ENCODE data around the gene PARD3. TPM values are rescaled to one million over a fixed set of nuclear protein-coding genes. Genes with fewer than 3 reads are reported as not detected.
A peak's percentile ranks its signal among the peaks of the same experiment; 100 is the strongest.

The PARD3 gene
- total RNA-seq, 2 donors from 2014 or later: 1.4 to 2.7 TPM

DNA sequence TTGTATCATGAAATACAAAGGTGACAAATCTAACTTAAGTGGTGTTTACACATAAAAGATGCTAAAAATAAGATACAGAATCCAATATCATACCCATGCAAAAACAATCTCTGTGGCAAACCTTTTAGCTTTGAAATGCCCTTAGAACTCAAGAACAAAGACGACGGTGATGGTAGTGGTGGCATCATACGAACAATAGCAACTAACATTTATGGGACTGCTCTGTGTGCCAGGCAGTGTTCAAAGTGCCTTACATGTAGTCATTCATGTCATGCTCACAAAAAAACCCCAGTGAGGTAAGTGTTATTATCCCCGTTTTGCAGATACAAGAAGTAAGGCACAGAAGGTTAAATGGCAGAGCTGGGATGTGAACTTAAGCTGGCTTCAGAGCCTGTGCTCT is 563.9 kb downstream of the PARD3 start:
- DNase-seq (ENCODE audit: low spot score in 2 of 2): no peak
- Mint-ChIP-seq H3K9me3 (no peaks in the 10 kb centered on the region), H3K36me3 (no peaks in the 10 kb centered on the region), H3K27ac (no peak overlapping the region)
- ATAC-seq: peak in 1 of 2 donors; percentile 52

DNA sequence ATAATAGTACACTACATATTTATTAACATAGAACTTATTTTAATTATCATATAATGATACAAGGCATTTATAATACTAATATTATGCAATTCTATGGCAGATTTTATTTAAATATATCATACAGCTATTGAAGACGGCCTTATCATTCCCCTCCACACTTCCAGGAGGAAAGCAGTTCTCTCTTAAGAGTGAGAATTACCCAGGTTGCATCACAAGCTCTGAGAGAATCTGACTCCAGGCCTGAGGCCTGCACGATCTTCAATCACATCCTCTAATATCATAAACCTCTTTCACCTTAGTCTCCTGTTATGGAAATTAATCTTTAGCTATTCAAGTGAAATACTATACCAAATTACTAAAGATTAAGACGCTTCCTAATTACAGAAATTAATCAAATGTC is 564.4 kb downstream of the PARD3 start:
- no peak overlapping the region for H3K27ac Mint-ChIP-seq
- ATAC-seq (no peak), DNase-seq (ENCODE audit: low spot score in 2 of 2) (no peak)
- no peaks in the 10 kb centered on the region for H3K9me3 Mint-ChIP-seq
- no peaks in the 10 kb centered on the region for H3K36me3 Mint-ChIP-seq

DNA sequence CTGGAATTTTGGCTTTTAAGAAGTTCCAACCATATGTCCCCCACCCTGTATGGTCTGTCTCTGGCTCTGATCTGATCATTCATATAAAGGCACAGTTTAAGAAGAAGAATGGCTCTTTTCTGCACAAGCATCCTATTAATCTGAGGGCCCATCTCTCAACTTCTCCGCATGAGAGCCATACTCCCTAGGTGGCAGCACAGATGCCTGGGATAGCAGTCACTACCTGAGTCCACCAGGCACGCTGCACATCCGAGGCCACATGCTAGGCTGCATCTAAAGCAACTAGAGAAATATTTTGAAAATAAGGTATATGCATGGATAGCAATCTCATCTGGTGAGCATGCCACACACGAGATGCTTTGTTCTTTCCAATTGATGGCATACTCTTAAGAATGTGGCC is 565.5 kb downstream of the PARD3 start:
- Mint-ChIP-seq H3K27ac (no peak overlapping the region), H3K9me3 (no peaks in the 10 kb centered on the region), H3K36me3 (no peaks in the 10 kb centered on the region)
- ATAC-seq: no peak
- no peak for DNase-seq (ENCODE audit: low spot score in 2 of 2)

- DNase-seq (ENCODE audit: low spot score in 2 of 2) (no peak), ATAC-seq (no peak)
- H3K9me3 Mint-ChIP-seq: no peaks in the 10 kb centered on the region
- no peak overlapping the region for H3K27ac Mint-ChIP-seq
- no peaks in the 10 kb centered on the region for H3K36me3 Mint-ChIP-seq
Measured at GRCh38 chr10:34247560-34247959, 567.5 kb downstream of the PARD3 start.

DNA sequence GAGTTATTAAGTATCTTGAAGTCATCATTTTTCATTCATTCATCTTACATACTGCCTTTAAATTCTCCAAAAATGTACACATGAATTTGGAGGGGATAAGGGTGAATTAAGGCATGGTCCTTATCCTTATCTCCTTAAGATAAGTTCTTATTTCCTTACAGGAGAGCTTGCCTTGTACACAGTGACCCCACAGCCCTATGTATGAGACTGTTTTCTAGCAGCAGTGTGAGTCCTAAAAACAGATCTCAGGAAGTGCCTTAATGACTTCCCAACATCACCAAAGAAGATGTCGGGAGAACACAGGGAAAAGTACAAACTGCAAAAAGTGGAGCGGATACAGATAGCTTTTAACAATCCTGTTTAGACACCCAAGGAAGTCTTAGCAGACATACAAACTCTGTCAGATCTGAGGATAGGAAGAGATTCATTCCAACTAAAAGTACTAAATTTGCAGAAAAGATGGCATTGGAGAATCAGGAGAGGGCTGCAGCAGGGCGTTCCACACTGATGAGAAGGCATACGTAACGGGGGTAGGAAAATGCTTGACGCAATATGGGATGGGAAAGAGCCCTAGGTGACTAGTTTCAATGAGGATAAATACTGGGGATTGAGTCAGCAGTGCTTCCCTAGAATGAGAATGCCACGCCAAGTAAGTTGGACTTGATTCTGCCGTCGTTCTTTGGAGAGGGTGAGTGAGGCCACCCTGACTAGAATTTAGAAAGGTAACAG is 570.2 kb downstream of the PARD3 start:
- ATAC-seq (no peak), DNase-seq (ENCODE audit: low spot score in 2 of 2) (no peak)
- H3K9me3 Mint-ChIP-seq: no peaks in the 10 kb centered on the region
- no peaks in the 10 kb centered on the region for H3K36me3 Mint-ChIP-seq
- H3K27ac Mint-ChIP-seq: no peak overlapping the region

DNA sequence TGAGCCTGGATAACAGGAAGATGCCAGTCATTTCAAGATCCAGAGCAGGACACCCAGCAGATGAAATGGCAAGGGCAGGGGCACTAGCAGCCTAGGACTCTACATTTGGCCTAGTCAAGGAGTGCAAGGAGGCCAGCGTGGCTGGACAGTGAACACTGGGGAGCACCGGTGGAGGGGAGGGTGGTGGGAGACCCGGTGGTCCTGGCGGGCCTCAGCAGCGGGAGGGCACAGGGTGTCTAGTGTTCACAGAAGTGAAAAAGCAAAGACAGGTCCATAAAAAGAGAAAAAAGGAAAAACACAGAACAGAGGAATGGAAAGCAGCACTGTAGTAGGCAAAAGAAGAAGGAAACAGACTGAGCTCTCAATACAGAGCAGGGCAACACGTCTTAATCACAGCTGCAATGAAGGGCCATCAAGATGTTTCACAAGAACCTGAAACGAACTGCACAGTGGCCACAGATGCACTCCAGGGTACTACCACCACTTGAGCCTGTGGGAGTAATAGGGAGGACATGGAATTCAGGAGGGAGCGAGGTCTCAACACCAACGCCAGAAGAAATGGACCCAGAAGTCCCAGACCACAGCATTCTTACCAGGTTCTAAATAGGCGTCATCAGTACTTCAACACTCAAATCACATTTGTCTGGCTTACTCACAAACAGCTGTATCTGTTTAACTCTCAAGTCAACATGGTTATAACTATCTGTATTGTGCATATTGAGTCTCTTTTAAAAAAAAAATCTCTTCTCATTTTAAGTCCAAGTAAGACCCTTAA is 573.7 kb downstream of the PARD3 start:
- ATAC-seq (no peak), DNase-seq (ENCODE audit: low spot score in 2 of 2) (no peak)
- H3K27ac Mint-ChIP-seq: no peak overlapping the region
- H3K9me3 Mint-ChIP-seq: no peaks in the 10 kb centered on the region
- H3K36me3 Mint-ChIP-seq: no peaks in the 10 kb centered on the region

DNA sequence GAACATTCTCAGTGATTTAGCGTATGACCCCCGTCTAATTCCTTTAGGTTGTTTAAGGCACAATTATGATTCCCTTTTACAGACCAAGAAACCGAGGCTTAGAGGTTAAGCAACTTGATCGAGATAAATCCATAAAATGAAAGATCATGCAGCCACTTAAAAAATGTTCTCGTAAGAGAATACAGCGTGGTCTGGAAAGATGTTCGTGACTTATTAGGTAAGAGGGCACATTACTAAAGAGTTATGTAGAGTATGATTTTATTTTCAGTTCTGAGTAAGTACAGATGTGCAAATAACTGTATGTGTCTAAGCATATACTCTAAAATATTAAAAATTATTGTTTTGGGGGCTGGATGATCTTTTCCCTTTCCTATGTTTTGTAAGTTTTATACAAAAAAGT is 575.1 kb downstream of the PARD3 start:
- ATAC-seq (no peak), DNase-seq (ENCODE audit: low spot score in 2 of 2) (no peak)
- H3K36me3 Mint-ChIP-seq: no peaks in the 10 kb centered on the region
- H3K27ac Mint-ChIP-seq: no peak overlapping the region
- H3K9me3 Mint-ChIP-seq: no peaks in the 10 kb centered on the region

DNA sequence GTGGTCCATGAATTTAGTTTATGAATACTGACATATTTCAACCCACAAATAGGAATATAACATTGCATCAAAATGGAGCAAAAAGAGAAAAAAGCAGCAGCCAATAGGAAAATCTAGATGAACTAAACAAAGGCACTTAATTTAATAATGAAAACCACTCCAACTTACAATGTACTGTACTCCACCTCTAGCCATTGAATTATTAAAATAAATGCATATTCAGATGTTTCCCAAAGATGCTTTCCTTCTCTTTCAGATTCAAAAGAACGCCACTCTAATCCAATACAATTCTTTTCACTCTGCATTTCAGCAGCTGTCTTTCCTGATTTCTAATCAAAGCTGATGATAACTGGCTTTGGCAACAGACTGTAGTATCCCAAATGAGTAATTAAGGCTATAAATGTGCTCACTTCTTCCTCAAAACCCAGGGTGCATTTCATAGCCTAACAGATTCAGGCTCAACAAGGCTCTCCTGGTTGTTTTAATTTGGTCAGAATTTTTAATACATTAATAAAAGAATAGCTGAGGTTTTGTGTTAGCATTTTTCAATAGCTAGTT is 577.1 kb downstream of the PARD3 start:
- ATAC-seq: no peak
- no peaks in the 10 kb centered on the region for H3K9me3 Mint-ChIP-seq
- no peak for DNase-seq (ENCODE audit: low spot score in 2 of 2)
- no peaks in the 10 kb centered on the region for H3K36me3 Mint-ChIP-seq
- no peak overlapping the region for H3K27ac Mint-ChIP-seq

DNA sequence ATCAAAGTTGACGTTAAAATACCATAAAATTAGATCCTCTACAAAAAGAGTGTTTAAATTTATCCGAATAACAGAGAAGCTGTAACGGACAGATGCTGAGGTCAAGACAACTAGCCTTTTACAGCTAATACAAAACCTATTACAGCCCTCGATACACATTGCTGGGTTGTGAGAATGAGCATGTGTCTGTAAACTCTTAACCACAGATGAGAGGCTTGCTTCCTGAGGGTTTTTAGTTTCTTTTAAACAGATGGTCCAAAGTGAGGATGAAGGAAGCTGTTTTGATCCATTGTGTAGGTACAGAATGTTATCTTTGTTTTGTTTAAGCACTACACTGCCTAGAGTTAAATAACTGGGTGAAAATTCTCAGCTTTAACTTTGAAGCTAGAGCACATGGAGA is 578.2 kb downstream of the PARD3 start:
- H3K9me3 Mint-ChIP-seq: no peaks in the 10 kb centered on the region
- ATAC-seq (no peak), DNase-seq (ENCODE audit: low spot score in 2 of 2) (no peak)
- no peaks in the 10 kb centered on the region for H3K36me3 Mint-ChIP-seq
- no peak overlapping the region for H3K27ac Mint-ChIP-seq

GRCh38 chr10:34235164-34235832 is 579.8 kb downstream of the PARD3 start:
- ATAC-seq: no peak
- DNase-seq (ENCODE audit: low spot score in 2 of 2): no peak
- no peak overlapping the region for H3K27ac Mint-ChIP-seq
- no peaks in the 10 kb centered on the region for H3K36me3 Mint-ChIP-seq
- H3K9me3 Mint-ChIP-seq: no peaks in the 10 kb centered on the region

- ATAC-seq: no peak
- Mint-ChIP-seq H3K9me3 (no peaks in the 10 kb centered on the region), H3K36me3 (no peaks in the 10 kb centered on the region), H3K27ac (no peak overlapping the region)
- DNase-seq (ENCODE audit: low spot score in 2 of 2): no peak
Measured at GRCh38 chr10:34232481-34232880, 582.6 kb downstream of the PARD3 start.

DNA sequence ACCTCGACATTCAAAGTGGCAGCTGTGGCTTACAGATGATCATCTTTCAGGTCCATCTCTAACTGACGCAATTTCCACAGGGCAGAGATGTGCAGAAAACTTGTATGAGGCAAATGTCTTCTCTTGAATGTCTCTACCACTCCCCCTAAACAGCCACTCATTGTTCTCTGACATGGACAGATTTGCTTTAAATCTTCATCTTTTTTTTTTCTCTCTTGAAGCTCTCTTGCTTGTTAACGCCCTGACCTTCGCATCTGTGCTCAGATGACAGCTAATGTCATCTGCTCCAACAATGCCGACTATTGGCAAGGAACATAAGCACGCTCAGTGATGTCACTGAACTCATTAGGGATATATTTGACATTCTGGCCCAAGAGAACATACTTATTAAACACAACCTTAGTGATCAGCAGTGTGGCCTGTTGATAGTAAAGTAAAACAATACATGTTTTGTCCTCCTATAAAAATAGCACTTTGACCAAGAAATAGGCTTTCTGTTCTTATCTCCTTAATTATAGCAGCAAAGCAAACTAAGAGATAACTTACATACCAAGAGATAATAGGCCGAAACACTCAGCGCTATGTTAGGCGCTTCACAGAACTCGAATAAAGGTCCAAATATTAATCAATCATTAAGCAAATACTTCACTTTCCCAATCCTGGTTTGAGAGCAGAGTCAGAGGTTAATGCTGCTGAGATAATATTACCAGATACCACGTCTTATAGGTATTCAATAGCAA is 583.5 kb downstream of the PARD3 start:
- no peak for DNase-seq (ENCODE audit: low spot score in 2 of 2)
- H3K9me3 Mint-ChIP-seq: no peaks in the 10 kb centered on the region
- H3K27ac Mint-ChIP-seq: no peak overlapping the region
- ATAC-seq: no peak
- no peaks in the 10 kb centered on the region for H3K36me3 Mint-ChIP-seq

GRCh38 chr10:34229917-34230316 is 585.2 kb downstream of the PARD3 start:
- ATAC-seq (no peak), DNase-seq (ENCODE audit: low spot score in 2 of 2) (no peak)
- no peak overlapping the region for H3K27ac Mint-ChIP-seq

DNA sequence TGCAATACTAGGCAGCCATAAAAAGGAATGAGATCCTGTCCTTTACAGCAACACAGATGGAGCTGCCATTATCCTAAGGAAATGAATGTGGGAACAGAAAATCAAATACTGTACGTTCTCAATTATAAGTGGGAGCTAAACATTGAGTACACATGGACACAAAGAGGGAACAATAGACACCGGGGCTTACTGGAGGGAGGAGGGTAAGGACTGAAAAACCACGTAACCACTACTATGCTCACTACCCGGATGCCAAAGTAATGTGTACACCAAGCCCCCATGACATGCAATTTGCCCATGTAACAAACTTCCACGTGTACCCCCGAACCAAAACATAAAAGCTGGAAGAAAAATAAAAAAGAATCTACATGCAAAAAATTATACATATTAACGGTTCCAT is 587.0 kb downstream of the PARD3 start:
- Mint-ChIP-seq H3K27ac (no peak overlapping the region), H3K36me3 (no peaks in the 10 kb centered on the region), H3K9me3 (no peaks in the 10 kb centered on the region)
- ATAC-seq (no peak), DNase-seq (ENCODE audit: low spot score in 2 of 2) (no peak)

More at GRCh38 chr10:34229917-34230316, 585.2 kb downstream of the PARD3 start:
- H3K9me3 Mint-ChIP-seq: no peaks in the 10 kb centered on the region
- no peaks in the 10 kb centered on the region for H3K36me3 Mint-ChIP-seq

DNA sequence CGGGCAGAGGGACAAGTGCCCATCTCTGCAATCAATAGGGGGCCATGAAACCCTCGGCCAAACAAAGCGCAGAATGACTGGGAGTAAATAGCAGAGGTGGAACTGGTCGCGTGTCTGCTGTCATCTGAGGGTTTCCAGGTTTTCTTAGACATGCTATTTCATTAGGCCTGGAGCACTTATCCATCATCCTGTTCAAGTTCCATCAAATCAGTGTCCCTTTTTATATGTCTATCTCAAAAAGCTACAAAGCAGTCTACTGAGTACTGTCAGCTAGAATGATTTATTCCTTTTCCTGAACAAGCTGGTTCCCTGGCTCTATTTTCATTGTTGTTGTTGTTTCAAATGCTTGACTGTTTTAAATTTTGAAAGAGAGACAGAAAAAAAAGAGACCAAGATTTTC is 590.5 kb downstream of the PARD3 start:
- Mint-ChIP-seq H3K9me3 (no peaks in the 10 kb centered on the region), H3K36me3 (no peaks in the 10 kb centered on the region), H3K27ac (no peak overlapping the region)
- ATAC-seq (no peak), DNase-seq (ENCODE audit: low spot score in 2 of 2) (no peak)

- Mint-ChIP-seq H3K36me3 (no peaks in the 10 kb centered on the region), H3K9me3 (no peaks in the 10 kb centered on the region), H3K27ac (no peak overlapping the region)
- ATAC-seq (no peak), DNase-seq (ENCODE audit: low spot score in 2 of 2) (no peak)
Measured at GRCh38 chr10:34223658-34224057, 591.4 kb downstream of the PARD3 start.

- Mint-ChIP-seq H3K36me3 (no peaks in the 10 kb centered on the region), H3K27ac (no peak overlapping the region), H3K9me3 (no peaks in the 10 kb centered on the region)
- ATAC-seq (no peak), DNase-seq (ENCODE audit: low spot score in 2 of 2) (no peak)
Measured at GRCh38 chr10:34222359-34222758, 592.7 kb downstream of the PARD3 start.

Measured in activated naive CD4-positive, alpha-beta T cell treated with anti-CD3 and anti-CD28 coated beads, Interleukin-2, amount 50 U/mL, for 72 hours (primary cell).